Measurements from ENCODE around the gene RBM47. TPM values are rescaled to one million over a fixed set of nuclear protein-coding genes. Genes with fewer than 3 reads are reported as not detected.

RBM47 gene
- total and polyA plus RNA-seq, 2 experiments from 2014 or later: 35.6 to 139 TPM

DNA sequence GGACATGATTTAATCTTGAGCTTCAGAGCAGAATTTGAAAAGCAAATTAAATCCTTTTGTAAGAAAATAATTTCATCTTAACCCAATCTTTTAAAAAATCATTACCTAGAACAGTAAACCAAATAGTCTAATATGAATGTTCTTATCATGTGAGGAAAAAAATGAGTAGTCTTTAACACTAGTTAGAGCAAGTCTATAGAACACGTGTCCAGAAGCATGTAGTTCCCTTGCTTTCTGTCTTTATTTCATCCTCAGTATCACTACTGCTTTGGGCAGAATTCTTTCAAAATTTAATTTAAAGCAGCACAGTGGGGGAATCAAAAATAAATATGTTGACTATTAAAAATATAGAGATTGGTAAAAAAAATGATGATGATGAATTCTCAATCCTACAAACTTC lies 2.1 kb downstream of the RBM47 start:
- Mint-ChIP-seq H3K27me3 (ENCODE audit: insufficient read depth, low read depth, poor library complexity) (peaks cover 15% of the 10 kb centered on the region), H3K4me1 (peaks cover 60% of the 10 kb centered on the region), H3K4me3 (peak overlapping the region; percentile 87), H3K9me3 (no peaks in the 10 kb centered on the region), H3K36me3 (ENCODE audit: low read depth) (peaks cover 49% of the 10 kb centered on the region), H3K27ac (peak overlapping the region; percentile 91)
- Histone ChIP-seq H4K20me1 (replicated peaks; ENCODE audit: insufficient read depth) (no peaks in the 10 kb centered on the region), H3K4me1 (ENCODE audit: insufficient read depth) (peaks cover 48% of the 10 kb centered on the region), H3K4me2 (peak overlapping the region; percentile 73), H3K4me3 (peak overlapping the region; percentile 60), H3K79me2 (replicated peaks; ENCODE audit: insufficient read depth) (peaks cover 60% of the 10 kb centered on the region), H2AFZ (no peak overlapping the region), H3K27ac (ENCODE audit: low read depth) (peak overlapping the region; percentile 91; the same call in 1 of the 2 replicates), H3K36me3 (ENCODE audit: insufficient read depth) (peaks cover 4% of the 10 kb centered on the region; the same call in 1 of the 2 replicates), H3F3A (replicated peaks; ENCODE audit: low read depth) (peaks cover 26% of the 10 kb centered on the region), H3K27me3 (ENCODE audit: insufficient read depth) (no peaks in the 10 kb centered on the region), H3K9me2 (ENCODE audit: insufficient read depth) (no peaks in the 10 kb centered on the region)
- ATAC-seq: no peak
- TF ChIP-seq STAT1 (IDR thresholded peaks at IDR 0.05; ENCODE audit: unreplicated experiment) (no peak), EZH2phosphoT487 (IDR thresholded peaks at IDR 0.05; ENCODE audit: unreplicated experiment) (no peak), REST (IDR thresholded peaks at IDR 0.05; ENCODE audit: unreplicated experiment) (no peak), ZNF114 (CRISPR knock-in tag; IDR thresholded peaks at IDR 0.05) (no peak), POLR2AphosphoS5 (IDR thresholded peaks at IDR 0.05; ENCODE audit: low read depth) (no peak), ETS1 (IDR thresholded peaks at IDR 0.05) (no peak), ZNF331 (CRISPR knock-in tag; IDR thresholded peaks at IDR 0.05; ENCODE audit: low read depth) (no peak), CREB1 (CRISPR knock-in tag; IDR thresholded peaks at IDR 0.05; ENCODE audit: low read depth) (no peak), NANOG (IDR thresholded peaks at IDR 0.05; ENCODE audit: borderline replicate concordance) (no peak), JUNB (IDR thresholded peaks at IDR 0.05; ENCODE audit: unreplicated experiment) (no peak), EZH2 (IDR thresholded peaks at IDR 0.05; ENCODE audit: low read depth, unreplicated experiment) (no peak)
- TF ChIP-seq, protein P1, sequence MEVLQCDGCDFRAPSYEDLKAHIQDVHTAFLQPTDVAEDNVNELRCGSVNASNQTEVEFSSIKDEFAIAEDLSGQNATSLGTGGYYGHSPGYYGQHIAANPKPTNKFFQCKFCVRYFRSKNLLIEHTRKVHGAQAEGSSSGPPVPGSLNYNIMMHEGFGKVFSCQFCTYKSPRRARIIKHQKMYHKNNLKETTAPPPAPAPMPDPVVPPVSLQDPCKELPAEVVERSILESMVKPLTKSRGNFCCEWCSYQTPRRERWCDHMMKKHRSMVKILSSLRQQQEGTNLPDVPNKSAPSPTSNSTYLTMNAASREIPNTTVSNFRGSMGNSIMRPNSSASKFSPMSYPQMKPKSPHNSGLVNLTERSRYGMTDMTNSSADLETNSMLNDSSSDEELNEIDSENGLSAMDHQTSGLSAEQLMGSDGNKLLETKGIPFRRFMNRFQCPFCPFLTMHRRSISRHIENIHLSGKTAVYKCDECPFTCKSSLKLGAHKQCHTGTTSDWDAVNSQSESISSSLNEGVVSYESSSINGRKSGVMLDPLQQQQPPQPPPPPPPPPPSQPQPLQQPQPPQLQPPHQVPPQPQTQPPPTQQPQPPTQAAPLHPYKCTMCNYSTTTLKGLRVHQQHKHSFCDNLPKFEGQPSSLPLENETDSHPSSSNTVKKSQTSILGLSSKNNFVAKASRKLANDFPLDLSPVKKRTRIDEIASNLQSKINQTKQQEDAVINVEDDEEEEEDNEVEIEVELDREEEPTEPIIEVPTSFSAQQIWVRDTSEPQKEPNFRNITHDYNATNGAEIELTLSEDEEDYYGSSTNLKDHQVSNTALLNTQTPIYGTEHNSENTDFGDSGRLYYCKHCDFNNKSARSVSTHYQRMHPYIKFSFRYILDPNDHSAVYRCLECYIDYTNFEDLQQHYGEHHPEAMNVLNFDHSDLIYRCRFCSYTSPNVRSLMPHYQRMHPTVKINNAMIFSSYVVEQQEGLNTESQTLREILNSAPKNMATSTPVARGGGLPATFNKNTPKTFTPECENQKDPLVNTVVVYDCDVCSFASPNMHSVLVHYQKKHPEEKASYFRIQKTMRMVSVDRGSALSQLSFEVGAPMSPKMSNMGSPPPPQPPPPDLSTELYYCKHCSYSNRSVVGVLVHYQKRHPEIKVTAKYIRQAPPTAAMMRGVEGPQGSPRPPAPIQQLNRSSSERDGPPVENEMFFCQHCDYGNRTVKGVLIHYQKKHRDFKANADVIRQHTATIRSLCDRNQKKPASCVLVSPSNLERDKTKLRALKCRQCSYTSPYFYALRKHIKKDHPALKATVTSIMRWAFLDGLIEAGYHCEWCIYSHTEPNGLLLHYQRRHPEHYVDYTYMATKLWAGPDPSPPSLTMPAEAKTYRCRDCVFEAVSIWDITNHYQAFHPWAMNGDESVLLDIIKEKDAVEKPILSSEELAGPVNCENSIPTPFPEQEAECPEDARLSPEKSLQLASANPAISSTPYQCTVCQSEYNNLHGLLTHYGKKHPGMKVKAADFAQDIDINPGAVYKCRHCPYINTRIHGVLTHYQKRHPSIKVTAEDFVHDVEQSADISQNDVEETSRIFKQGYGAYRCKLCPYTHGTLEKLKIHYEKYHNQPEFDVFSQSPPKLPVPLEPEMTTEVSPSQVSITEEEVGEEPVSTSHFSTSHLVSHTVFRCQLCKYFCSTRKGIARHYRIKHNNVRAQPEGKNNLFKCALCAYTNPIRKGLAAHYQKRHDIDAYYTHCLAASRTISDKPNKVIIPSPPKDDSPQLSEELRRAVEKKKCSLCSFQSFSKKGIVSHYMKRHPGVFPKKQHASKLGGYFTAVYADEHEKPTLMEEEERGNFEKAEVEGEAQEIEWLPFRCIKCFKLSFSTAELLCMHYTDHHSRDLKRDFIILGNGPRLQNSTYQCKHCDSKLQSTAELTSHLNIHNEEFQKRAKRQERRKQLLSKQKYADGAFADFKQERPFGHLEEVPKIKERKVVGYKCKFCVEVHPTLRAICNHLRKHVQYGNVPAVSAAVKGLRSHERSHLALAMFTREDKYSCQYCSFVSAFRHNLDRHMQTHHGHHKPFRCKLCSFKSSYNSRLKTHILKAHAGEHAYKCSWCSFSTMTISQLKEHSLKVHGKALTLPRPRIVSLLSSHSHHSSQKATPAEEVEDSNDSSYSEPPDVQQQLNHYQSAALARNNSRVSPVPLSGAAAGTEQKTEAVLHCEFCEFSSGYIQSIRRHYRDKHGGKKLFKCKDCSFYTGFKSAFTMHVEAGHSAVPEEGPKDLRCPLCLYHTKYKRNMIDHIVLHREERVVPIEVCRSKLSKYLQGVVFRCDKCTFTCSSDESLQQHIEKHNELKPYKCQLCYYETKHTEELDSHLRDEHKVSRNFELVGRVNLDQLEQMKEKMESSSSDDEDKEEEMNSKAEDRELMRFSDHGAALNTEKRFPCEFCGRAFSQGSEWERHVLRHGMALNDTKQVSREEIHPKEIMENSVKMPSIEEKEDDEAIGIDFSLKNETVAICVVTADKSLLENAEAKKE (CRISPR knock-in tag; IDR thresholded peaks at IDR 0.05): no peak
- TF ChIP-seq, protein P2, sequence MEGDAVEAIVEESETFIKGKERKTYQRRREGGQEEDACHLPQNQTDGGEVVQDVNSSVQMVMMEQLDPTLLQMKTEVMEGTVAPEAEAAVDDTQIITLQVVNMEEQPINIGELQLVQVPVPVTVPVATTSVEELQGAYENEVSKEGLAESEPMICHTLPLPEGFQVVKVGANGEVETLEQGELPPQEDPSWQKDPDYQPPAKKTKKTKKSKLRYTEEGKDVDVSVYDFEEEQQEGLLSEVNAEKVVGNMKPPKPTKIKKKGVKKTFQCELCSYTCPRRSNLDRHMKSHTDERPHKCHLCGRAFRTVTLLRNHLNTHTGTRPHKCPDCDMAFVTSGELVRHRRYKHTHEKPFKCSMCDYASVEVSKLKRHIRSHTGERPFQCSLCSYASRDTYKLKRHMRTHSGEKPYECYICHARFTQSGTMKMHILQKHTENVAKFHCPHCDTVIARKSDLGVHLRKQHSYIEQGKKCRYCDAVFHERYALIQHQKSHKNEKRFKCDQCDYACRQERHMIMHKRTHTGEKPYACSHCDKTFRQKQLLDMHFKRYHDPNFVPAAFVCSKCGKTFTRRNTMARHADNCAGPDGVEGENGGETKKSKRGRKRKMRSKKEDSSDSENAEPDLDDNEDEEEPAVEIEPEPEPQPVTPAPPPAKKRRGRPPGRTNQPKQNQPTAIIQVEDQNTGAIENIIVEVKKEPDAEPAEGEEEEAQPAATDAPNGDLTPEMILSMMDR (conservative IDR thresholded peaks at IDR 0.05; ENCODE audit: low read depth in 2 of 2): no peak
- no peak for DNase-seq (ENCODE audit: low spot score)

Data from GM23338 (cell line).